CD4-positive, alpha-beta T cell treated with Interleukin-1 beta for 1 hour (primary cell): ENCODE data around the gene PACC1.
A peak's percentile ranks its signal among the peaks of the same experiment; 100 is the strongest.
"Not testable (repeated sequence)": the region's sequence is repeated elsewhere in the genome, so short reads cannot be mapped to it uniquely, and the experiment has no call there.

Experiments used
- DNase-seq, 2 donors: peaks; one replicate each; pipeline ENCODE4 v3.0.0-alpha.2; 2020 to 2022

The PACC1 gene

DNA sequence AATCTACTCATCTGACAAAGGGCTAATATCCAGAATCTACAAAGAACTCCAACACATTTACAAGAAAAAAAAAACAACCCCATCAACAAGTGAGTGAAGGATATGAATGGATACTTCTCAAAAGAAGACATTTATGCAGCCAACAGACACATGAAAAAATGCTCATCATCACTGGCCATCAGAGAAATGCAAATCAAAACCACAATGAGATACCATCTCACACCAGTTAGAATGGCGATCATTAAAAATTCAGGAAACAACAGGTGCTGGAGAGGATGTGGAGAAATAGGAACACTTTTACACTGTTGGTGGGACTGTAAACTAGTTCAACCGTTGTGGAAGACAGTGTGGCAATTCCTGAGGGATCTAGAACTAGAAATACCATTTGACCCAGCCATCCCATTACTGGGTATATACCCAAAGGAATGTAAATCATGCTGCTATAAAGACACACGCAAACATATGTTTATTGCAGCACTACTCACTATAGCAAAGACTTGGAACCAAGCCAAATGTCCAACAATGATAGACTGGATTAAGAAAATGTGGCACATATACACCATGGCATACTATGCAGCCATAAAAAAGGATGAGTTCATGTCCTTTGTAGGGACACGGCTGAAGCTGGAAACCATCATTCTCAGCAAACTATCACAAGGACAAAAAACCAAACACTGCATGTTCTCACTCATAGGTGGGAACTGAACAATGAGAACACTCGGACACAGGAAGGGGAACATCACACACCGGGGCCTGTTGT, 18.8 kb downstream of the PACC1 start:
- not testable (repeated sequence) for DNase-seq

GRCh38 chr1:212388985-212389716, 25.5 kb downstream of the PACC1 start:
- DNase-seq = no peak

- DNase-seq = no peak
Observed at GRCh38 chr1:212386029-212386428, 28.7 kb downstream of the PACC1 start.

GRCh38 chr1:212381397-212382035, 33.2 kb downstream of the PACC1 start:
- no peak for DNase-seq

- DNase-seq = no peak
Observed at GRCh38 chr1:212379366-212379765, 35.3 kb downstream of the PACC1 start.

GRCh38 chr1:212377644-212378043, 37.0 kb downstream of the PACC1 start:
- DNase-seq = no peak

GRCh38 chr1:212375986-212376385, 38.7 kb downstream of the PACC1 start:
- no peak for DNase-seq

GRCh38 chr1:212368073-212368484, 46.6 kb downstream of the PACC1 start:
- peak; percentile 55 to 75 for DNase-seq

- no peak for DNase-seq
Observed at GRCh38 chr1:212367474-212368072, 47.1 kb downstream of the PACC1 start.

- DNase-seq = no peak
Observed at GRCh38 chr1:212366901-212367300, 47.8 kb downstream of the PACC1 start.

DNA sequence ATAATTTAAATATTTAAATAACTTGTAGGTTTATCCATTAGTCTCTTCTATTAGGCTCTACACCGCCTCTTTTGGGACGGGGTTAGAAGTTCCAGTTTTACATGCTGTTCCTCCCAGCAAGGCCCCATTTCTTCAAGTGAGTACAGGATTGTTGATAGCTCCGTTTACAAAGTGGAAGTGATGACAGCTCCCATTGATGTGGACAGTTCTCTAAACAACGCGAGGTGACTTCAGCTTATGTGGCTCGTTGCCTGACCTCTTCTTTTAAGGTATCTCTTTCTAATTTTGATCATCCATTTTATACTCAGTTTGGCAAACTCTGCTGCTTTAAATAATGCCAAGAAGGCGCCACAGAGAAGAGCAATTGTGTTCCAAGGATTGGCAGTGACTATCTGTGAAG, 49.7 kb downstream of the PACC1 start:
- no peak for DNase-seq

DNA sequence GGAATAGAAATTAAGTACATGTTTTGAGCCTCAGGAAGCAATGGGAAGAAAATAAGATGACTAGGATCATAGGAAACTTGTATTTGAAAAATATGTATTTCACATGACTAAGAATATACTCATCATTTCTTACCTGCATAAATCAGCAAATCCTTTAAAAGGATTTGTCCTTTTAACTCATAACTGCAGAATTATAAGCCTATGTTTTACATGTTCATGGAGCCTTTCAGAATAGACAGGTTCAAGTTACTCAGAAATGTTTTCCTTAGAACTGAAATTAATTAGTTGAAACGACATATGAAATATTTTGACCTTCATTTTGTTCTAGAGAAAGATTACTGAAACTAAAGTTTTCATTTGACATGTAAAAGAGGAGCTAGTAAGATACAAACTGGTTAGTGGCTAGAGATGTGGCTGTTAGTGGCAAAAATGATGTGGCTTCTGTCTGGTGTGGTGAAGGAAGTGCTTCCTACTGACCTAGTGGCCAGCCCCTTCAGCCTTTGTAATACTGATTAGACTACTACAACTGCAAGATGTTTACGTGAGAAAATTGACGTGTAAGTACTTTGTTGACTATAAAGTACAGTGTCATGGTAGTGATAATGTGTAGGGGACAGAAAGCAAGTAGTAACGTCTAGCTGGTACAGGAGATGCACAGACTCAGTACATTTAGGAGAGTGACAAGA, 54.7 kb downstream of the PACC1 start:
- no peak for DNase-seq

DNA sequence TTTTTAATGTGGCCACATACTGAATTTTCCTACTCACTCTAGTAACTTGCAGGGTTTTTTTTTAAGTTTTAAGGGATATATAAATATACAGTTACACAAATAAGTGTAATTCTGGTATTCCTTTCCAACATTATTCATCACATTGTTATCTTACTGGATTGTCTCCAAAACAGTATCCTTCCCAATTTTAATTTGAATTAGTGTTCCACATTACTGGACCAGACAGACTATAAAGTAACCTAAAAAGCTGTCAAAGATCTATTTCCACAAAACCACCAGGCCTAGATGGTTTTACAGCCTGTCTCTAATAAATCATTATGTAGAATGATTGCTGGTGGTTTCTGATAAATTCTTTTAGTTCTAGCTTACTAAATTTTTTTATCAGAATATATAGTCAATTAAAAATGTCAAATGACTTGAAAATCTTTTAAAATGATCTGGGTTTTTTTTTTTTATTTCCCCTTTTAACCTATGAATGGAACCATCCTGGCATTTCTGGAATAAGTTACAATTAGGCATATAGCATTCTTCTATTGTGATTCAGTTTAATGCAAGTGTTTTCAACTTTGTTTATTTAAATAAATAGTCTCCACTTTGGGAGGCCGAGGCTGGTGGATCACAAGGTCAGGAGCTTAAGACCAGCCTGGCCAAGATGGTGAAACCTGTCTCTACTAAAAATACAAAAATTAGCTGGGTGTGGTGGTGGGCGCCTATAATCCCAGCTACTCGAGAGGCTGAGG, 59.3 kb downstream of the PACC1 start:
- no peak for DNase-seq

DNA sequence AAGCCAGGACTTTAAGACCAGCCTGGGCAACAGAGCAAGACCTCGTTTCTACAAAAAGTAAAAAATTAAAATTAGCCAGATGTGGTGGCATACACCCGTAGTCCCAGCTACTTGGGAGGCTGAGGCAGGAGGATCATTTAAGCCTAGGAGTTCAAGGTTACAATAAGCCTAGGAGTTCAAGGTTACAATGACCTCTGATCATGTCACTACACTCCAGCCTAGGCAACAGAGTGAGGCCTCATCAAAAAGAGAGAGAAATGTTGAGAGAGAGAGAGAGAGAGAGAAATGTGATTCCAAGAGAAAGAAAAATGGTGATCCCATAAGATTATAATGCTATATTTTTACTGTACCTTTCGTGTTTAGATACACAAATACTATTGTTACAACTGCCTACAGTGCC, 60.2 kb downstream of the PACC1 start:
- DNase-seq = no peak

GRCh38 chr1:212353181-212353580, 61.5 kb downstream of the PACC1 start:
- DNase-seq = no peak

GRCh38 chr1:212351588-212352362, 62.9 kb downstream of the PACC1 start:
- DNase-seq = no peak

- no peak for DNase-seq
Observed at GRCh38 chr1:212346601-212347000, 68.1 kb downstream of the PACC1 start.

DNA sequence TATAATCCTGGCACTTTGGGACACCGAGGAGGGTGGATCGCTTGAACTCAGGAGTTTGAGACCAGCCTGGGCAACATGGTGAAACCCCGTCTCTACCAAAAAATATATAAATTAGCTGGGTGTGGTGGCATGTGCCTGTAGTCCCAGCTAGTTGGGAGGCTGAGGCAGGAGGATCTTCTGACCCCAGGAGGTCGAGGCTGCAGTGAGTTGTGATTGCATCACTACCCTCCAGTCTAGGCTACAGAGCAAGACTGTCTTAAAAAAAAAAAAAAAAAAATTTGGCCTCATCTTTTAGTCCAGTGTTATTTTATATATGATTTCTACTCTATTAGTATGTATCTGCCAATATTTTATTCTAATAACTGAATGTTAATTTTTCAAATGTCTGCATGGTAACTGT, 69.8 kb downstream of the PACC1 start:
- no peak for DNase-seq

- no peak for DNase-seq
Observed at GRCh38 chr1:212341090-212341489, 73.6 kb downstream of the PACC1 start.

DNA sequence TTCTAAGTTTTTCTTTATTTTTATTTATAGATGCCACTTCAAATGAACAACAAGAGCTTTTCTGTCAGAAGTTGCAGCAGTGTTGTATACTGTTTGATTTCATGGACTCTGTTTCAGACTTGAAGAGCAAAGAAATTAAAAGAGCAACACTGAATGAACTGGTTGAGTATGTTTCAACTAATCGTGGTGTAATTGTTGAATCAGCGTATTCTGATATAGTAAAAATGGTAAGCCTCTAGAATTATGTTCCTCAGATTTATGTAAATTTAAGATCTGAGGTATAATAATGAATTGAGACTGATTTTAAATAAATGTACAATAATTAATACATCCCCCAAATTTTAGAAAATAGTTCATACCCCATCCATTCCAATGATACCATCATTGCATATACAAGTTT, 85.6 kb downstream of the PACC1 start:
- DNase-seq = no peak

DNA sequence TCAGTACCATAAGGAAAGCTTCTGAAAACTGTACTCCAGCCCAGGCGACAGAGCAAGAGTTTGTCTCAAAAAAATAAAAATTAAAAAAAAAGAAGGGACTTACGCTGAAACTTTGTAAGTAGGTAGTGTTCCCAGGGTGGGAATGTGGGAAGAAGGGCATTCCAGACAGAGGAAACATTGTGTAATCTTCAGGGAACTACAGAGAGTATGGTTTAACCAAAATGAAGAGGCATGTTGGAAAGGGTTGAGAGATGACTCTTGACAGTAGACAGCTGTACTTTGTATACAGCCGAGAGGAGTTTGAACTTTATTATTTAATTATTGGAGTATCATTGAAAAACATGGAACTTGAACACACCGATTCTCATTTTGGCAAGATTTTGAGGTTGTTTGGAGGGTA, 86.4 kb downstream of the PACC1 start:
- DNase-seq = no peak
